Tracheal epithelial cell (primary cell): ENCODE results near the gene TGFB1. TPM values are rescaled to one million over a fixed set of nuclear protein-coding genes. Genes with fewer than 3 reads are reported as not detected.

ENCODE experiments used
- total RNA-seq: library from RNA; depleted of rRNA; stranded (reverse); fragments of >200 nt; gene quantifications from 2 replicates; pipeline ENCODE4 v1.2.1, GENCODE V29; 2014

TGFB1 gene
- total RNA-seq: 10.2 and 10.6 TPM in 2 replicates

GRCh38 chr19:41353466-41354342 is at the start of gene TGFB1:
Gene TGFB1, minus strand, starts transcription at chr19:41353922. Its CDS starts 878 bp downstream, at chr19:41353044.

GRCh38 chr19:41397086-41398049 is 43.6 kb upstream of the TGFB1 start, which contains the start of the genes BCKDHA and EXOSC5:
Gene BCKDHA, plus strand, starts transcription at chr19:41397818. Its CDS starts 10 bp downstream, at chr19:41397828.
Gene EXOSC5, minus strand, starts transcription at chr19:41397359. Its CDS starts 31 bp downstream, at chr19:41397328.

GRCh38 chr19:41376241-41376997 is 22.7 kb upstream of the TGFB1 start, which contains the start of gene TMEM91:
Gene TMEM91, plus strand, starts transcription at chr19:41376533. Its CDS starts 1,777 bp downstream, at chr19:41378310.

GRCh38 chr19:41363753-41364523 is 10.2 kb upstream of the TGFB1 start, which contains the start of gene B9D2:
Gene B9D2, minus strand, starts transcription at chr19:41364149. Its CDS starts 630 bp downstream, at chr19:41363519.

GRCh38 chr19:41310033-41310831 is 43.5 kb downstream of the TGFB1 start, which contains the start of gene CCDC97:
Gene CCDC97, plus strand, starts transcription at chr19:41310172. Its CDS starts 139 bp downstream, at chr19:41310311.

Other genes with a start within 250 kb of the TGFB1 start
- not detected in 2 replicates for gene CYP2F1, start 239.5 kb downstream of the TGFB1 start, total RNA-seq
- gene CYP2S1, start 160.7 kb downstream of the TGFB1 start, total RNA-seq: 29.6 and 31.8 TPM in 2 replicates
- gene AXL, start 134.7 kb downstream of the TGFB1 start, total RNA-seq: 32.0 and 83.6 TPM in 2 replicates
- gene HNRNPUL1, start 89.5 kb downstream of the TGFB1 start, total RNA-seq: 48.0 and 68.2 TPM in 2 replicates
- 7.5 and 12.0 TPM in 2 replicates for gene CCDC97, start 43.8 kb downstream of the TGFB1 start, total RNA-seq
- 0.85 and 1.9 TPM in 2 replicates for gene B9D2, start 10.2 kb upstream of the TGFB1 start, total RNA-seq
- gene TMEM91, start 22.6 kb upstream of the TGFB1 start, total RNA-seq: 6.0 and 8.4 TPM in 2 replicates
- 36.1 and 43.3 TPM in 2 replicates for gene EXOSC5, start 43.4 kb upstream of the TGFB1 start, total RNA-seq
- 56.6 and 61.6 TPM in 2 replicates for gene BCKDHA, start 43.9 kb upstream of the TGFB1 start, total RNA-seq
- gene B3GNT8, start 73.5 kb upstream of the TGFB1 start, total RNA-seq: 1.7 and 3.6 TPM in 2 replicates
- gene DMAC2, start 86.0 kb upstream of the TGFB1 start, total RNA-seq: 33.5 and 42.4 TPM in 2 replicates
- not detected in 2 replicates for gene ERICH4, start 89.2 kb upstream of the TGFB1 start, total RNA-seq
- not detected in 2 replicates for gene CEACAM21, start 222.2 kb upstream of the TGFB1 start, total RNA-seq